AML-193 (cell line): ENCODE measurements around the gene FBXL22.
"Not testable (repeated sequence)": the region's sequence is repeated elsewhere in the genome, so short reads cannot be mapped to it uniquely, and the experiment has no call there.

ENCODE experiments used
- DNase-seq, 2 experiments: peaks; one replicate each; lab custom pipeline; 2025; lab: John Stamatoyannopoulos, UW

FBXL22 gene

GRCh38 chr15:63612300-63612699 is 15.1 kb downstream of the FBXL22 start:
- no peak for DNase-seq

DNA sequence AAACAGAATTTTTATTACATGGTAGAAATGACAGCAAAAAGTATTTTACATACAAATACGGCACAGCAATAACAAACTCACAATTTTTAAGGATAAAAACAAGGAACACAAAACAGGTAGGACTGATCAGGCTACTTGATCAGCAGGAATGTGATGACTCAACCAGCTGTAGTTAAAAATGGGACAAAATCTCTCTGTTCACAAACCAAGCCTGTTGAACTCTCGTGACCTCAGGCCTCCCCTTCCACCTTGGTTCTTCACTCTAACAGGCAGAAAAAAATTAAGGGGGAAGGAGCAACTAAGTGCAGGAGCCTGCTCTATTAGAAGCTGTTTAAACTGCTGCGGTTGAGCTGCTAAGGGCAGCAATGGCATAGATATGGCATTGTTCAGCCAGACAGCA is 18.7 kb downstream of the FBXL22 start:
- DNase-seq = no peak

DNA sequence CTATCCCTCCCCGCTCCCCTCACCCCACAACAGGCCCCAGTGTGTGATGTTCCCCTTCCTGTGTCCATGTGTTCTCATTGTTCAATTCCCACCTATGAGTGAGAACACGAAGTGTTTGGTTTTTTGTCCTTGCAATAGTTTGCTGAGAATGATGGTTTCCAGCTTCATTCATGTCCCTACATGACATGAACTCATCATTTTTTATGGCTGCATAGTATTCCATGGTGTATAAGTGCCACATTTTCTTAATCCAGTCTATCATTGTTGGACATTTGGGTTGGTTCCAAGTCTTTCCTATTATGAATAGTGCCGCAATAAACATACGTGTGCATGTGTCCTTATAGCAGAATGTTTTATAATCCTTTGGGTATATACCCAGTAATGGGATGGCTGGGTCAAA is 20.0 kb downstream of the FBXL22 start:
- DNase-seq = not testable (repeated sequence)

GRCh38 chr15:63617627-63618026 is 20.4 kb downstream of the FBXL22 start:
- not testable (repeated sequence) for DNase-seq

- not testable (repeated sequence) for DNase-seq
These were observed 23.6 kb downstream of the FBXL22 start for GRCh38 chr15:63620760-63621159.

DNA sequence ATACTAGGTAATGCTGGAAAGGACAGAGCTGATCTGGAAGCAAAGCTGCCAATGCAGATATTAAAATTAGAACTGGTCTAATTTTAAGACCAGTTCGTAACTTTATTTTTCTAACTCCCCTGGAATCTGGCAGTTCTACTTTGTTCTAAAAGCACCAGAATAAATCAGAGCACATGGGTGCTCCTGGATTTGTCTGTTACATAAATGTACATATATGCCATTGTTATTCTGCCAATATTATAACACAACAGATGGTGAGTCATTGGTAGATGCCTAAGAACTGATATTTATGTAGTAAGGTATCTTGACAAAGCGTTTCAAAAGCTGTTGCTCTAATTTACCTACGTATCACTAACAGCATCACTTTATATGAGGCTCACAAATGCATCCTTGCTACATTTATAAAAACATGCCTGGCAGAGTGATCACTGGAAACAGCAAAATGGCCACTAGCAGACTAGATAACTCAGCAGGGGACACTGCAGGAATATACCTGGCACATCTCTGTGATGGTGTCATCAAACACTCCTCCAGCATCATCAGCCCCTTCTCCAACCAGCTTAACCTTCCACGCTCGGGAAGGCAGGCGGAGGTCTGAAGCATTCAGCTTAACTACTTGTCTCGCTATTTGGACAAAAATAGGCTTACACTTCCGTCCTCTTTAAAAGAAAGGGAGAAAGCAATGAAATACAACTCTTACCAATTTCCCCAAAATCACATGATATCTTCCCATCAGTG is 26.2 kb downstream of the FBXL22 start:
- no peak for DNase-seq

- no peak for DNase-seq
These were observed 29.8 kb downstream of the FBXL22 start for GRCh38 chr15:63626955-63627354.

GRCh38 chr15:63628123-63628822 is 31.1 kb downstream of the FBXL22 start:
- no peak for DNase-seq

DNA sequence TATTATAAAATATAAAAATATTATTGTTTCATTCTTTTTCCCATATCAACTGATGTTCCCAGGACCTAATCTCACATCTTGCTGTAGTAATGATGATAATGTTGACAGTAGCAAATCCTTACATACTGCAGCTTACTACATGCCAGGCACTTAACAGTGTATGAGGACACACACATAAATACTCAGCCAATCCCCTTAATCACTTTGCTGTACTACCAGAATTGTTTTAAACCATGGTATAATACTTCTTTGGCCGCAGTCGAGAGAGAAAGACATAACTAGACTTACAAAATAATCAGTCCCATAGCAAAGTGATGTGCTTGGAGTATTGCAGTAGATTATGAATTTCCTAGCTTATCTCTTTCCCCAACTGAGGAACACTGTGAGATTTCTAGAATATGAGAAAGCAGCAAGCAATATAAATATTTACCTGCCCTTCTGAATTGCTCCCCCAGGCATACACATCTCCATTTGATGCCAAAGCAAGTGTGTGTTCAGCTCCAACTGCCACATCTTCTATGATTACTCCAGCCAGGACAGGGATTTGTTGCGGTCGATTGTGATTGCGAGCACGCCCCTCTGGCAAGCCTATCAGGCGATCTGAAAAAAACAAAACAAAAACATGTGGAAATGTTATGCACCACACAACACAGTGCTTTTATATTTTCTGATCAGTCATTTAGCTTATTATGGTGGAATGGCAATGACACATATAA is 33.0 kb downstream of the FBXL22 start:
- DNase-seq = no peak

DNA sequence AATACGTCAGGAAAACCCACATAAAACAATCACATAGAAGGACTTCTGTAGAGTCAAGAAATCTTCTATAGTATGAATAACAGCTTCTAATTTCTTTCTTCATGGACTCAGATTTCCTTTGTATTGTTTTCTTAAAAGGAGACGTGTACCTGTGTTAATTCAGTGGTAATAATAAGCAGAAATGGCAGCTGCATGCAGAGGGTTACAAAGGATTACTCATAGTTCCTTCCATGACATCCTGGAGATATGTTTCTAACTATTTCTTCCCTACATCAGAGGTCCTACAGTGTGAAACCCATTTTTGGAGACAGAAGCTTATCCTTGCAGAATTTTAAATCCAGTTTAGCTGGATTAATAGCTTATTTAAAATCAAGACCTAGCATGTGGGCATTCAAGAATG is 36.1 kb downstream of the FBXL22 start:
- no peak for DNase-seq

DNA sequence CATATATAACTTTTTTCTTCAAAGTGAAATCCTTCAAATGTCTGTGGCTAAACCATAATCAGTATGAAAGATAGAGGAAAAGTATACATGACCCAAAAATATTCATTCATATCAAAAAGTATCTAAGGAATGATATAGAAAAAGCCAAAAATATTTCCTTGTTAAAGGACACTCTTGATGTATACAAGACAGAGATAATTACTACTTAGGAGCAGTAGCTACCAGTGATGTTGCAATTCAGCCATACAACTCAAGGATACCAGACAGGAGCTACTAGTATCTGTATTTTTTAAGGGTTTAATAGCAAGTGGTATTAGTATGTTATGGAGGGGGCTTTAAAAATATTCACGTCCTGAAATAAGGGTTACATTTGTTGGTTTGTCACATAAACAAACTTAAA is 37.0 kb downstream of the FBXL22 start:
- DNase-seq = no peak

DNA sequence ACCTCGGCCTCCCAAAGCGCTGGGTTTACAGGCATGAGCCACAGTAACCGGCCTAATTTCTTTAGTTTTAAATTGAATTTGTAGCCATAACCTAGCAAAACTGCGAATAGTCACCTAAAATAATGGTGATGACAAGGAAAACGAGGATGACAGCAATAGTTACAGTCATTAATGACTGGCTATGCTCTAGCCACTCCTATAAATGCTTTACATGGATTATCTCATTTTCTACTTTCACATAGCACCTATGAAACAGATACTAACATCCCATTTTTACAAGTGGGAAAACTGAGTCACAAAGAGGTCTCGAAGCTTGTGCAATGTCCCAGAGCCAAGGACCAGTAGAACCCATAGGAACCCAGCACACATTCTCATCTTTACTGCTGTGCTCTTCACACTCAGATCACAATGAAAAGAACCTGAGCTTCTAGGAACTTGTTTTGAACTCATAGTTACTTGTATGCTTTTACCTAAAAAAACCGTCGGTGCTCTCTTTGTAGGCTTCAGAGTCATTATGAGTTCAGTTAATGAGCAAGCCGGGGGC is 39.4 kb downstream of the FBXL22 start:
- DNase-seq = no peak

DNA sequence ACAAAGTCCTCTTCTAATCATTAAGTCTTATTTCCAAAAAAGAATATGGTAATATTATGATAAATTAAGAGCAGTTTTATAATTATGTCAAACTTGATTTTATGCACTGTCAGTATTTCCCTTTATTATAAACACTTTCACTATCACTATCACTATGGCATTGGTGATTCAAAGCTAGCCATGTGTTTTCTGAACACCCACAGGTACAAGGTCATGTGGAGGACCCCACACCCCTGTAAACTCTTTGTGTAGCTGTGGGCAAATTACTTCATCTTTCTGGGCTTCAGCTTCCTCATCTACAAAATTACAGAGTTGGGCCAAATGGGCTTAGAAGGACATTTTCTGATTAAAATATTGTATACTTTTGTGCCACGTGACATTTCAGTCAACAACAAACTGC is 41.7 kb downstream of the FBXL22 start:
- no peak for DNase-seq

GRCh38 chr15:63640146-63640545 is 43.0 kb downstream of the FBXL22 start:
- no peak for DNase-seq
